Pancreas (tissue), 10 donors: Measurements from ENCODE around the gene BCL7B. TPM values are rescaled to one million over a fixed set of nuclear protein-coding genes. Genes with fewer than 3 reads are reported as not detected.

ENCODE experiments used
- ATAC-seq, 4 donors: fragments of 200-7000 bp; cut with Tn5 transposase; one replicate each; pipeline versions ENCODE4 v1.8.0 to v1.9.1; 2020; ENCODE audit warnings: mild to moderate bottlenecking in 4 of 4, moderate library complexity in 4 of 4
- DNase-seq, 6 donors: peaks; one replicate each; pipeline ENCODE4 v3.0.0-alpha.2; 2020
- FAIRE-seq: peaks from 2 replicates; lab custom pipeline; 2012; peaks lifted over from hg19 to GRCh38; lab: Jason Lieb, UNC
- H3K27ac ChIP-seq, 4 donors: fragments of 200-600 bp; sonication (generic); 1 replicate in 3 of 4; 2 replicates in 1 of 4; pipeline versions ENCODE4 v1.5.0 to v1.8.0; 2020
- H3K27me3 ChIP-seq, 4 donors: fragments of 200-600 bp; one replicate each; pipeline ENCODE4 v1.8.0; 2021
- H3K36me3 ChIP-seq, 3 donors: fragments of 200-600 bp; sonication (generic) in 1 of 3; one replicate each; pipeline versions ENCODE4 v1.5.0 to v1.8.0; 2020 to 2021
- H3K4me1 ChIP-seq, 3 donors: fragments of 200-600 bp; one replicate each; pipeline ENCODE4 v1.8.0; 2021
- H3K4me3 ChIP-seq, 4 donors: fragments of 200-600 bp; sonication (generic) in 2 of 4; one replicate each; pipeline versions ENCODE4 v1.5.0 to v1.8.0; 2020 to 2021
- H3K9me3 ChIP-seq, 4 donors: fragments of 200-600 bp; one replicate each; pipeline ENCODE4 v1.8.0; 2021
- CTCF ChIP-seq, 4 donors: fragments of 200-600 bp; sonication (generic) in 3 of 4; IDR thresholded peaks; one replicate each; pipeline versions ENCODE4 v1.5.0 to v1.8.0; 2021; ENCODE audit warnings: antibody characterized with exemption in 4 of 4
- WGBS, 2 donors: extraction: QIAGEN DNeasy Blood & Tissue Kit; methylation state at CpG; one replicate each; pipeline ENCODE4 v1.1.7; 2013; 5-methylcytosine and 5-hydroxymethylcytosine counted together
- intact Hi-C, 3 donors: fragments of 100-400 bp; cut with DNase I; formaldehyde crosslinking; loops; one replicate each; pipeline versions ENCODE4 v1.11.1 to v1.14.2; 2022
- polyA plus RNA-seq, 2 donors: library from polyadenylated mRNA; stranded (reverse); fragments of 200-250 nt; gene quantifications; one replicate each; pipeline ENCODE4 v1.2.3, GENCODE V29; 2013
- total RNA-seq, 6 donors: library from RNA; stranded (reverse); fragmentation: NEBNext Ultra II Directional in 4 of 6; extraction: Animal tissue kit (Norgen Biotek cat#: 25700) in 4 of 6; gene quantifications; one replicate each; pipeline versions ENCODE4 v1.2.1 to v1.2.4, GENCODE V29; 2021 to 2023
- donor health status: healthy with polysubstance abuse.
- donor health status: DM: no; HTN: no; CAD: no; lungs with moderate emphysema.
- donor health status: DM: no; HTN: no; CAD: no.
- donor health status: control.
- donor health status: control.
- donor health status: Bipolar disorder and iron deficiency.
- donor health status: DM: yes; HTN: yes; CAD: no.
- donor health status: DM: no; HTN: no; CAD: no.
- donor health status: DM: no; HTN: no; CAD: no.
- donor health status: DM: yes; HTN: yes; CAD: no.

BCL7B gene
- total and polyA plus RNA-seq, 8 donors = 13.5 to 44.6 (median 17.6) TPM

GRCh38 chr7:73578342-73579128, 21.0 kb upstream of the BCL7B start, which contains the start of gene TBL2:
TSS of gene TBL2 (minus strand) at chr7:73578579. CDS start at chr7:73578549, 30 bp downstream.
- ATAC-seq = peak; percentile 95 to 97 (median 96)
- no peak for FAIRE-seq
- Histone ChIP-seq H3K27me3 (no peaks in the 10 kb centered on the region), H3K4me3 (peak within 1 kb of the TSS; percentile 59 to 99 (median 92)), H3K36me3 (peaks cover 4 to 13% (median 7%) of the 10 kb centered on the region in 3 donors), H3K9me3 (no peaks in the 10 kb centered on the region), H3K27ac (peak within 1 kb of the TSS; percentile 64 to 85 (median 83)), H3K4me1 (peaks cover 0 to 9% (median 0%) of the 10 kb centered on the region in 3 donors)
- no peak for TF ChIP-seq CTCF (IDR thresholded peaks at IDR 0.05)
- intact Hi-C loops = no loop called here
- WGBS, 2 donors = 0% methylated on average over 59 to 75 of the region's 75 CpGs
- DNase-seq = peak; percentile 98 to 100 (median 98)

- Histone ChIP-seq H3K27ac (peak overlapping the region; percentile 64 to 85 (median 83)), H3K36me3 (peaks cover 6 to 21% (median 14%) of the 10 kb centered on the region in 3 donors), H3K4me1 (peaks cover 0 to 9% (median 0%) of the 10 kb centered on the region in 3 donors), H3K27me3 (no peaks in the 10 kb centered on the region), H3K4me3 (peak overlapping the region; percentile 59 to 99 (median 92)), H3K9me3 (no peaks in the 10 kb centered on the region)
- ATAC-seq = peak; percentile 5 to 42 (median 22)
- DNase-seq = peak in 2 of 6 donors; percentile 36 to 53
- FAIRE-seq = no peak
- no peak for TF ChIP-seq CTCF (IDR thresholded peaks at IDR 0.05)
- intact Hi-C loops = no loop called here
- WGBS, 2 donors = 4 to 6% methylated on average over 32 of the region's 32 CpGs
These were observed 20.3 kb upstream of the BCL7B start for GRCh38 chr7:73577627-73578341.

GRCh38 chr7:73573791-73574190, 16.3 kb upstream of the BCL7B start:
- WGBS, 2 donors = 97% methylated on average over 11 of the region's 11 CpGs
- H3K27me3 ChIP-seq = no peaks in the 10 kb centered on the region
- ATAC-seq (no peak), DNase-seq (peak in 1 of 6 donors; percentile 52), FAIRE-seq (no peak)
- peaks cover 0 to 9% (median 0%) of the 10 kb centered on the region in 3 donors for H3K4me1 ChIP-seq
- no peak for TF ChIP-seq CTCF (IDR thresholded peaks at IDR 0.05)
- intact Hi-C loops = no loop called here
- peaks cover 12 to 55% (median 38%) of the 10 kb centered on the region in 3 donors for H3K36me3 ChIP-seq
- H3K27ac ChIP-seq = no peak overlapping the region
- no peaks in the 10 kb centered on the region for H3K9me3 ChIP-seq
- H3K4me3 ChIP-seq = no peak overlapping the region

- no peaks in the 10 kb centered on the region for H3K27me3 ChIP-seq
- 92 to 95% methylated on average over 9 of the region's 9 CpGs for WGBS, 2 donors
- FAIRE-seq (no peak), ATAC-seq (no peak), DNase-seq (peak in 1 of 6 donors; percentile 30)
- peaks cover 0 to 9% (median 0%) of the 10 kb centered on the region in 3 donors for H3K4me1 ChIP-seq
- no peak overlapping the region for H3K4me3 ChIP-seq
- no peak overlapping the region for H3K27ac ChIP-seq
- peaks cover 12 to 55% (median 38%) of the 10 kb centered on the region in 3 donors for H3K36me3 ChIP-seq
- TF ChIP-seq CTCF (IDR thresholded peaks at IDR 0.05) = no peak
- intact Hi-C loops = no loop called here
- no peaks in the 10 kb centered on the region for H3K9me3 ChIP-seq
These were observed 15.8 kb upstream of the BCL7B start for GRCh38 chr7:73573276-73573675.
